ENCODE results near the gene ARF5.
"Not testable (repeated sequence)": the region's sequence is repeated elsewhere in the genome, so short reads cannot be mapped to it uniquely, and the experiment has no call there.

ARF5 gene

DNA sequence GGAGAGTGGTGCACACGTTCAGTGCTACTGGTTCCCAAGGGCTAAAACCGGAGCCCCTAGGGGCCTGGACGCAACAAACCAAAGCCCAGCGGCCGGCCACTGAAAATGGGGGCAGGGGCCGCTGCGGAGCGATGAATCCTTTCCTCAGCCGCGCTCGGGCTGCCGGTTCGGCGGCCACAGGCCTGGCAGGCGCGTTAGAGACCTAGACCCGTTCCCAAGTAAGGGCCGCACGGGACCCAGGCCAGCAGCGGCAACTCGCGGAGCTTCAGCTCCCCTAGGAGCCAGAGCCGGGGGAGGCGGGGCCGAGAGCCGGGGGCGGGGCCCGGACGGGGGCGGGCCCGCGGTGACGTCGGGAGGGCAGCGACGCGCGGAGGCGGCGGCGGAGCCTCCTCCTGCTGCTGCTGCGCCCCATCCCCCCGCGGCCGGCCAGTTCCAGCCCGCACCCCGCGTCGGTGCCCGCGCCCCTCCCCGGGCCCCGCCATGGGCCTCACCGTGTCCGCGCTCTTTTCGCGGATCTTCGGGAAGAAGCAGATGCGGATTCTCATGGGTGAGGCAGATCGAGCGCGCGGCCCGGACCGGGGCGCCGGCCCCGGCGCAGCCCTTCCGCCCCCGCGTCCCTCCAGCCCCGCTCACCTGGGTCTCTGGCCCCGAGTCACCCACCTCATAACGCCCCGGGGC lies at the start of gene ARF5:
TSS of gene ARF5 (plus strand) at position 393 of the 678 bp plus-strand sequence. CDS start at position 481, 88 bp downstream.
- DNase-seq, result peak; percentile 87

DNA sequence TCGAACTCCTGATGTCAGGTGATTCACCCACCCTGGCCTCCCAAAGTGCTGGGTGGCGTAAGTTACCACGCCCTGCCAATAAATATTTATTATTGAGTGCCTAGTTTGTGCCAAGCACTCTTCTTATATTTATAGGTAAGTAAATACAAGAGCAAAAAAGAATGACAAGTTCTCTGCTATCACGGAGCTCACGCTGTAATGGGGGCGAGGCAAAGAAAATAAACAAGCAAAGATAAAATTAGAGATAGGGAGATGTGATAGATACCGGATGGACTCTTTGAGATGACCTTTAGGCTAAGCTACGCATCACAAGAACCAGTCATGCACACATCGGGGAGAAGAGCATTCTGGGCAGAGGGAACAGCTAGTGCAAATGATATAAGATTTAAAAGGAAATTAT lies 49.1 kb upstream of the ARF5 start:
- no peak for DNase-seq

DNA sequence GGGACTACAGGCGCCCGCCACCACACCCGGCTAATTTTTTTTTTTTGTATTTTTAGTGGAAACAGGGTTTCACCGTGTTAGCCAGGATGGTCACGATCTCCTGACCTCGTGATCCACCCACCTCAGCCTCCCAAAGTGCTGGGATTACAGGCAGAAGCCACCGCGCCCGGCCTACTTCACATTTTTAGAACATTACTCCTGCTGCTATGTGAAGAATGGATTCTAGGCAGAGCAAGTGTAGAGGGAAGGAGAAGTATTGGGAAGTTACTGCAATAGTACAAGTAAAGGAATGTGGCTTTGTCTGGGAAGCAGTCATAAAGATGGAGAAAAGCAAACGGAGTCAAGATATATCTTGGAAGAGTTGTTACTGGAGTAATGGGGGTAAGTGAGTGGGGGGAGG lies 47.8 kb upstream of the ARF5 start:
- DNase-seq, result not testable (repeated sequence)

DNA sequence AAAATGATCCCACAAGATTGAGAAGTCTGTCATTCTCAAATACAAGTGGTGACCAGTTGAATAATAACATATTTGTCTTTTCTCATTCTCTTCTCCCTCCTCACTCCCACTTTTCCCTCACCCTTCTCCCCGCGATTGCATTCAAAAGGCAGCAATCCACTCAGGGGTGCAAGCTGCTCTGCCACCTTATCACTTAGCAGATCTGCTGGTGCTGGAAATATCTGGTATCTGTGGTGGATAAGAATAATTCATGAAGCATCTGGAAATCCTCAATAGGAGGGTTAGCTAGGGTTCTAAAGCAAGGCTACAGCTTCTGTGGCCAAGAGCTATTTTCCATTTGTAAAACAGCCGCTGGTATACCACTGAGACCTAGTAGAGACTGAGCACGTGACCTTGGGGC lies 46.7 kb upstream of the ARF5 start:
- DNase-seq, result no peak

DNA sequence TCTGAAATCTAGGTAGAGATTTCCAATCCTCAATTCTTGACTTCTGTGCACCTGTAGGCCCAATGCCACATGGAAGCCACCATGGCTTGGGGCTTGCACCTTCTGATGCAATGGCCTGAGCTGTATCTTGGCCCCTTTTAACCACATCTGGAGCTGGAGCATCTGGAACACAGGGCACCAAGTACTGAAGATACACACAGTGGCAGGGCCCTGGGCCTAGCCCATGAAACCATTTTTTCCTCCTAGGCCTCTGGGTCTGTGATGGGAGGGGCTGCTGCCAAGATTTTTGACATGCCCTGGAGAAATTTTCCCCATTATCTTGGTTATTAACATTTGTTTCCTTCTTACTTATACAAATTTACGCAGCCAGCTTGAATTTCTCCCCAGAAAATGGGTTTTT lies 41.9 kb upstream of the ARF5 start:
- DNase-seq, result no peak

DNA sequence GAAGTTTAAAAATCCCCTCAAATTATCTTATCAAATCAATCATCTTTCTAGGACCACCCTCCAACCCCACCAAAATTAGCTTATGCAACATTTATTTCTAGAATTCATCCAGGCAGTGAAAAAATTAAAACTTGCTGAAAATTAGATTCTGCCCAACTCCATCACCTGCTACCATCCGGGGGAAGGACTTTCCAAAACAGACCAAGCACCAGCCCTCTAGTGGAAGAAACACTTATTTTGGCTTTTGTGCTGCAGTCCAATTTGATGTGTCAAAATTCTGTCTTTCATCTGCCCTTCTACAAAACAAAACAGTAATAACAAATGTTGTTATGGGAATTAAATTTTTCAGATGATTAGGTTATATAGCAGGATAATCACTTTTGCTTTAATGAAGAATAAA lies 38.0 kb upstream of the ARF5 start:
- no peak for DNase-seq

DNA sequence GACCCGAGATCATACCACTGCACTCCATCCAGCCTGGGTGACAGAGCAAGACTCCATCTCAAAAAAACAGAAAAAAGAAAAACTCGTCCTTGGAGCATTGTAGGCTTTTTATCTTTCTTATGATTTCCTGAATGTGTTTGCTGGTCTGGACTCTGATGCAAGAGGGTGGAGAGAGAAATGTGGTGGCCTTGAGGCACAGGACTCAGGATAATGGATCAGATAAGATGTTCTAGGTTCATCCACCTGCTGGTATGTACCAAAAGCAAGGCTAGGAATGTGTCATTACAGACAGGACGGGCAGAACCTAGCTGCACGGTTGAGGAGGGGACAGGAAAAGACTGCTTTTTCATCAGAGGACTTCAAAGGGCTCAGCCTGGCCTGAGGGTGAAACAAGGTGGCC lies 36.3 kb upstream of the ARF5 start:
- DNase-seq, result no peak

DNA sequence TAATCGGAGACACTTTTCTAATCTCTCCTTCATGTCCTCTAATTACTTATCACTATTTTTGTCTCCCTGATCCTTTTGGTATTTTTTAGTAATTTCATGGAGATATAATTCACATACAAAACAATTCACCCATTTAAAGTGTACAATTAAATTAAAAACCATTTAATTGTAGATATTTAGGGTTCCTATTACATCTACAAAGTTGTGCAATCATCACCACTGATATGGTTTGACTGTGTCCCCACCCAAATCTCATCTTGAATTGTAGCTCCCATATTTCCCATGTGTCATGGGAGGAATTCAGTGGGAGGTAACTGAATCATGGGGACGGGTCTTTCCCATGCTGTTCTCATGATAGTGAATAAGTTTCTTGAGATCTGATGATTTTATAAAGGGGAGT lies 31.8 kb upstream of the ARF5 start:
- no peak for DNase-seq

DNA sequence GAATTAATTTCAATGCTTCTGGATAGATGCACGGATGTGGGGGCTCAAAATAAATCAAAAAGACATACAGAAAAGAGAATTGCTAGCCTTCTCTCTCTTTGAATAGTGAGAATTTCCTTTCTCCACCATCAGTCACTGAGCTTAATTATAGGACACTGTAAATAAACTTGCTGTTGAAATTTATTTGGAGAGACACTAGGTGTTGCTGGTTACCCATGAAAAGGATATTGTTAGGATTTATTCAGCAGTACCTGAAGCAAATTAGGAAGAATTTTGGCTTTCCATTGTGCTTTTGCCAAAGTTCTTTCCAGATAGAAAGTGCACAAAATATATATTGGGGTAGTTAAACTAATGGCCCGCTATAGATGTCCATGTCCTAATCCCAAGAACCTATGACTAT lies 30.4 kb upstream of the ARF5 start:
- DNase-seq, result no peak

DNA sequence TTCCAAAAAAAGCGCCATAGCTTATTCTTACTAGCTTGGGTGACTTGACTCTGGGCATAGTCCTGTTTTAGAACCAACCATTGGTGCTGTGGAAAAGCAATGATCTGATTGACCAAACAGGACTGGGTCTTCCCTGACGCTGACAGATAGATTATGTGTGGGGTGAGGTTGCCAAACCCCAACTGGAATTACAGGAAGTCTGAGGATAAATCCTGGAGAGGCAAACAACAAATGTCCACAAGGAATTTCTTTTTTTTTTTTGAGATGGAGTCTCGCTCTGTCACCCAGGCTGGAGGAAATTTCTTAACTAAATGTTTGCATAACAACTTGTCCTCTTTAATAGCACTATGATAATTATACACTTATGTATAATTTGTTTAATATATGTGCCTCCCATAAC lies 22.0 kb upstream of the ARF5 start:
- DNase-seq, result no peak

DNA sequence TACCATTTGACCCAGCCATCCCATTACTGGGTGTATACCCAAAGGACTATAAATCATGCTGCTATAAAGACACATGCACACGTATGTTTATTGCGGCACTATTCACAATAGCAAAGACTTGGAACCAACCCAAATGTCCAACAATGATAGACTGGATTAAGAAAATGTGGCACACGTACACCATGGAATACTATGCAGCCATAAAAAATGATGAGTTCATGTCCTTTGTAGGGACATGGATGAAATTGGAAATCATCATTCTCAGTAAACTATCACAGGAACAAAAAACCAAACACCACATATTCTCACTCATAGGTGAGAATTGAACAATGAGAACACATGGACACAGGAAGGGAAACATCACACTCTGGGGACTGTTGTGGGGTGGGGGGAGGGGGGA lies 20.2 kb upstream of the ARF5 start:
- DNase-seq, result not testable (repeated sequence)

DNA sequence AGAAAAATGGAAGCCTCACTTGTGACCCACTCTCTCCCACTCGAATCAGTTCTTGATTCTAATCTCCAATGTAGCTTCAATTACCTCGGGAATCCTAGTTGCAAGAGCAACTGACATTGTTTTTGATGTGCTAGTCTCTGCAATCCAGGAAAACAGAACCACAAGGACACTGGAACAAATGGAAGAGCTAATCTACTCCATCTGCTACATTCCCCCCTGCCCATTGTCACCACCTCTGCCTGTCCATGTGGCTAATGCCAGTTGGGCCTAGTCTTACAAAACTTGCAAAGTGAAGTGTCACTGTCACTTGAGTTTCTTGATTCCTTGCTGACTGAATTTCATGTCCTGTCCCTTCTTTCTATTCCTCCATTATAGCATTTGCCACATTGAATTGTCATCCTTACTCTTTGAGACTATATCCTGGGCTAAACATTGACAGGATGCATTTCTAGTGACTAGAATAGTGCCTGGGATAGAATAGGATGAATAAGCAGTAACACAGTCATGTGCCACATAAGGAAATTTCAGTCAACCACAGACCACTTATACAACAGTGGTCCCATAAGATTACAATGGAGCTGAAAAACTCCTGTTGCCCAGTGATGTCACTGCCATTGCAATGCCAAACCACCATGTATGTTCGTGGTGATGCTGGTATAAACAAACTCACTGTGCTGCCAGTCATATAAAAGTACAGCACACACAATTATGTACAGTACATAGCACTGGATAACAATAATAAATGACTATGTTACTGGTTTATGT lies 16.3 kb upstream of the ARF5 start:
- DNase-seq, result no peak

DNA sequence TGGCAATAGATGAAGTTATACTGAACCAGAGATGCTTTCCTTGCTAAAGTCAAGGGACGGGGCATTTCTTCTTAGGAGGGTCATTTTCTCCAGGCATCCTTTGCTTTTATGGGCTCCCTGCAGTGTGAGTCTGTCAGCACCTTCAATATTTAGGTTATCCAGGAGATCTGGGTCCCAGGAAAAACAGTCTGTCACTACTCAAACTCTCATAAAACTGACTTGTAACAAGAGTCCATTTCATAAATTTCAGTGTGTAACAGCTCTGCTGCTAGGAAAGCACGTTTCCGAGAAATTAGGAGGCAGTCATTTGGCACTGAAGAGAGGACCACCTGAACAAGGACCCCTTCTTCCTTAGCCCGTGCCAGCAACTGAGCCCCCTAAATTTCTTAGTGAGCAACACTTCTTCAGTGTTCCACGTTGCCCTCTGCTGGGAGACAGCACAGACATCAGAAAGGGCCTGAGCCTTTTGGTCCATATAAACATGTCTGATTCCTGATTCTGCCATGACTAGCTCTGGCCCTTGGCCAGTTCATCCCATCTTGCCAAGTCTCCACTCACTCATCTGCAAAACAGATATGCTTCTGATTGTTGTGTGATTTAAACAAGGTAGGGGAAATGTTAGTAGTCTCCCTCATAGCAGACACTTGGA lies 10.1 kb upstream of the ARF5 start:
- DNase-seq, result no peak

DNA sequence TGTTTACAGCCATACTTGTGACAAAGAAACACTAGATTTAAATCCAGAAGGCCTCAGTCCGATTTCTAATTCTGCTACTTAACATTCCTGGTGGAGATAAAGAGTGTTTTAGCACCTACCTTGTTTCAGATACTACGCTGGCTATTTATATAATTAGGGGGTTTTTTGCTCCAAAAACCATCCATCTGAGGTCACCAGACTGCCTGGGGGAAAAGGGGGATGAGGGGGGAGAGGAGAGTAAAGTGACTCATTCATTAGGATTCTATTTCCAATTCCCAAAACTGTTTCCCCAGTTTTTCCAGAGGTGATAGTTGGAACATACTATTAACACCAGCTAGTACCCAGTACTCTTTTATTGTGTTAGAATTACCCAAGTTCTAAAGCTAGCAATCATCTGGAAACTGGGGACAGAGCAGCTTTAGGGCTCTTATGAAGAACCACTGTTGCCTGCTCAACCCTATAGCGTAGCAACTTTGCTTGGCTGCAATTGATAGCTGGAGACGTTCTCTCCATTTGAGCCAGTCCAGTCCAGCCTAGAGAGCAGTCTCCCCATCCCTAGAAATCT lies 9.4 kb upstream of the ARF5 start:
- no peak for DNase-seq

DNA sequence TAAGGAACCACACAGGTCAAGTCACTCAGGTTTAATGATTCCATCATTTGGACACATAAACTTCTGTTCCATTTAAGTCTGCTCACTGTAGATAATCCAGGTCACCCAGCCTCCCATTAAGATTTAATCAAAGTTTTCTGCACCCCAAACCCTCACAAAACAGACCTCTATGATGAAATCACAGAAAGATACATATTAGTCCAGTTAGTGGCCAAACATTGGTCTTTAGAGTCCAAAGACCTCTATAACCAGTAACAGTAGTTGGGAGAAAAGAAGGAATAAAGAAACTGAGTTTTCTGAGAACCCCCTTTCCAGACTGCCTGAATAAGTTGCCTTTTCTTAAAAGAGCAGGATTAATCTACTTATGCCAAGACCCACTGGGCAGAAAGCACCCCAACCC lies 7.6 kb upstream of the ARF5 start:
- DNase-seq, result no peak

DNA sequence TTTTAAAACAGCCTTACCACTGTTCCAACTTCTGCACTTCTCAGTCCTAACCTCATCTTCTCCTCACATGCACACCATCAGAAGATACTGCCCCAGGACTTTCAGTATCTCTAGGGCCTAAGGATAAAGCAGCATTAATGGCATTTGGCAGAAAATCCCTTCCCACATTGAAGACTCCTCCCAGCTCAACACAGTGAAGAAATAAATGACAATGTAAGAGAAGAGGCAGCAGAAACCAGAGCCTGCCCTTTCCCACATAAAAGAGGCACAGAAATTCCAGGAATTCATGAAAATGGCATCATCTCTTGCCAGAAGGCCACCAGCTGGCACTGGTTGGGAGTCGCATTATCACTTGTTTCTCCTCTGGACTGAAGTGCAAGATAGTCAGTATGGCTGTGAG lies 6.5 kb upstream of the ARF5 start:
- no peak for DNase-seq

DNA sequence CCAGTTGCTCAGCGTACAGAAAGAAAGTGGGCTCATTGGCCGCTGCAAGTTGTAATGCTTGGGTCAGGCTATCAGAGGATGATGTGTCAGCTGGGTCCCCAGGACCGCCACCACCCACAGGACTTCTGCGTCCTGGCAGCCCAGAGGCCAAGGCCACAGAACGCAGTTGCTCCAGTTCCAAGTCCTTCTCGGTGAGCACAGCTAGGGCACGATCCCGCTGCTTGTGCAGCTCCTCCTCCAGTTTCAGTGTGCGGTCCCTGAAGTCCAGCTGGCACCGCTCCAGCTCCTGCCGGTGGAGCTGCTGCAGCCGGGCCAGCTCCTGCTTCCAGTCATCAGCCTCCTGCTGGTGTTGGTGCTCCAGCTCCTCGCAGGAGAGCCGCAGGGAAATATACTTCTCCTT lies 5.8 kb upstream of the ARF5 start:
- DNase-seq, result no peak

DNA sequence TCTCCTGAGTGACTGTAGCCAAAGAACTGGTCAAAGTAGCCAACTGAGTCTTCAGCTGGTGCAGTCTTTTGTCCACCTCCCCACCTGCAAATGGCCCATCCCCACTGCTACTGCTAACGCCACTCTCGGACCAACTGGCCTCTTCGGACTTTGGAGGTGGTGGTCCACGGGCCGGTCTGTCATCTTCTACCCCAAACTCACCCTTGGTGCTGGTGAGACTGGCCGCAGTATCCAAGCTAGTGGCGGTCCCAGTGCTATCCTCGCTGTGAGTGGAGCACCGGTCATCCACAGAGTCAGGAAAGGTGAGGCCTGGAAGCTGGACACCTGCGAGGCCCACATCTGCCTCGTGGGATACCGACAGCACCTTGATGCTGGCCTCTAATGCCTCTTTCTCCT lies 3.6 kb upstream of the ARF5 start:
- no peak for DNase-seq

DNA sequence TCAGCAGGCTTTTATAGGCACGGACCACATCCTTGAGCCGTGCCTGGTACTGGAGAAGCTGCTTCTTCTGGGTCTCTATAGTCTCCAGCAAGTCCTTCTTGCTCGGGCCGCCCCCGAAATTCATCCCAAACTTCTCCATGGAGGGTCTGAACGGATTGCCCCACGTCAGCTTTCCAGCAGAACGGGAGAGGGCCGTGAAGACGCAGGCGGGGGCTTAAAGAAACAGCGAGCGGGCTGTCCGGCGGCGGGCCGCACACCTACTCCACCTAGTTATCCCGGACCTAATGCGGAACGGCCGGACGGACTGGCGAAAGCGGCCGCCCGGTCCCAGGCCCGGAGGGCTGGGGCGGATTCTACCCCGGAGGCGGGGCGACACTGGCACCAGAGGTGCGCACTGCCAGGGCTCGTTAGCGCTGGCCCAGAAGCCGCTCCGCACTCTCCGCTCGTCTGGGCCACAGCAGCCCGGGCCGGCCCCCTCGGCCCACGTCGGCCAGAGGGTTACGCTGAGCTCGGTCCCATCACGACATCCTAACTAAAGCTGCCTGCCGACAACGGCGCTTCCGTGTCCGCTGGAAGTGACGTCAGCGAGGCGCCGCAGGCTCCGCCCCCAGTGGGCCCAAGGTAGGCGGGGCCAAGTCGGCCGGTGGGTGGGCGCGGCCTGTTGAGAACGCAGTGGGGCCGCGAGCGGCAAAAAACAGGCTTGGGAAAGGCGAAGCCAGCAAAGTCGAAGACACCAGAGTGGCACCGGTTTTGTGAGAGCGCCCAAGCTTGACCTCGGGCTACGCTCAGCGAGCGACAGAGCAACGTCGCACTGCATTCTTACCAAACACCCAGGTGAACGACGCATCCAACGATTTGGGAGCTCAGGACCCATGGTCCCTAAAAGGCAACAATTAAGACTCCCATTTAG lies 2.9 kb upstream of the ARF5 start, which contains the start of gene GCC1:
TSS of gene GCC1 (minus strand) at position 553 of the 910 bp plus-strand sequence. CDS start at position 139, 414 bp downstream.
- peak; percentile 94 for DNase-seq

DNA sequence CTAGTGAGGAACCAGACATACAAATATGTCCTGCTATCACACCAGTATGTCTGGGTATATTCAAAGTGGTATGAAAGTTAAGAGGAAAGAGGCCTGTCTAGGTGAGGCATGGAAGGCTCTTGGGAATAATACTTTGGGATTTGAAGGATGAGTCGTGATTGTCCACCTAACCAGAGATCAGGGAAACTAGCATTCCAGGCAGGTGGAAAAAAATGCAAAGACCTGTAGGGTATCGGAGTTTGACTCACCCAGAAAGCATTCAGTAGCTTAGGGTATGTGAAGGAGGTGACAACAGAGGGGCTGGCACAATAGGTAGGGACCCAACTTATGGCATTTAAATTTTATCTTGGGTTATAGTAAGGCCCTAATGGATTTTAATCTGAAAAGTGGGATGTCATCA lies 1.9 kb upstream of the ARF5 start:
- no peak for DNase-seq

DNA sequence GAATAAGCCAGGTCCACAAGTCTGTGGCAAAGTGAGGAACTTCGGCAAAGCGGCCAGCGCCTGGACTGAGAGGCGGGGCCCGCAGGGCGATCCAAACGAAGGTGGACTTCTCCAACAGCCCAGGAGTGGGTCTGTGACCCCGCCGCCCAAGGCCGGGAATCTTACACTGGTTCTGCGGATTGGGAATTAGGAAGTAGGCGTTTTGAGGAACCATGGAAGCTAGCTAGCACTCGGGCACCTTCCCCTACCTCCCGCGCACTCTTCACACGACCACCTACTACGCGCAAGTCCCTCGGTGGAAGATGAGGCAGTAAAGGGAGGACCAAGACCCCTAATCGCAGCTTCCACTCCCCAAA lies 570 bp upstream of the ARF5 start:
- no peak for DNase-seq

DNA sequence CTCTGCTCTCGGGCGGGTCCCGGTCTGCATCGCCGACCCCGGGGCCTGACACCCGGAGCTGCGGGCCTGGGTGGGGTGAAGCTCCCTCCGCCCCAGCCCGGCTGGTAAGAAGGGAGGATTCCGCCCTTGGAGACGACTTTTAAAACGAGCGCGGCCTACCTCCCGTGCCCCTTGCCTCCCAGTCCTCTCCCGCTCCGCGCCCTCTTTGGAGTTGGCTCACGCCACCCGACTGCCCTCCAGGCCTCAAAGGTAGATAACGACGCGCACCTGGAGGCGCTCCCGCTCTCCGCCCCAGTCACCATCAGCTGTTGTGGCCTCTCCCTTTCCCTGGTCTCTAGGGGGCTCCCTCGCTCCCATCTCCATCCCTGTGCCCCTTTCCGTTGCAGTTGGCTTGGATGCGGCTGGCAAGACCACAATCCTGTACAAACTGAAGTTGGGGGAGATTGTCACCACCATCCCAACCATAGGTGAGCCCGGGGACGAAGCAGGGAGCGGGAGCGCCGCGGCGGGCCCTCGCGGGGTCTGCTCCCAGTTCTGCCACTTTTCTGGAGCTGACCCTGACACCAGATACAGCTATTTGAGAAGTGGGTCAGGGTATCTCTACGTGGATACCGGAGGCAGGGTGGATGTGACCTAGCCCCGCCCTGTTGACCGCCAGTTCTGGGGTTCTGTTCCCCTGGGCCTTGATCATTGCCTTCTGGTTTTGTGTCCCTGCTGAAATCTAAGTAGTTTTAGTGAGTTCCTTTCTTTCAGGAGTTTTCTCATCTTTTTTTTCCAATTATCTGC lies 679 bp downstream of the ARF5 start:
- peak; percentile 16 for DNase-seq
